A204.1 (cell line): ENCODE data around the gene MAG.

ENCODE experiments used
- FAIRE-seq: peaks from 2 replicates; lab custom pipeline; 2012; peaks lifted over from hg19 to GRCh38; lab: Jason Lieb, UNC

Gene MAG, protein sequence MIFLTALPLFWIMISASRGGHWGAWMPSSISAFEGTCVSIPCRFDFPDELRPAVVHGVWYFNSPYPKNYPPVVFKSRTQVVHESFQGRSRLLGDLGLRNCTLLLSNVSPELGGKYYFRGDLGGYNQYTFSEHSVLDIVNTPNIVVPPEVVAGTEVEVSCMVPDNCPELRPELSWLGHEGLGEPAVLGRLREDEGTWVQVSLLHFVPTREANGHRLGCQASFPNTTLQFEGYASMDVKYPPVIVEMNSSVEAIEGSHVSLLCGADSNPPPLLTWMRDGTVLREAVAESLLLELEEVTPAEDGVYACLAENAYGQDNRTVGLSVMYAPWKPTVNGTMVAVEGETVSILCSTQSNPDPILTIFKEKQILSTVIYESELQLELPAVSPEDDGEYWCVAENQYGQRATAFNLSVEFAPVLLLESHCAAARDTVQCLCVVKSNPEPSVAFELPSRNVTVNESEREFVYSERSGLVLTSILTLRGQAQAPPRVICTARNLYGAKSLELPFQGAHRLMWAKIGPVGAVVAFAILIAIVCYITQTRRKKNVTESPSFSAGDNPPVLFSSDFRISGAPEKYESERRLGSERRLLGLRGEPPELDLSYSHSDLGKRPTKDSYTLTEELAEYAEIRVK

DNA sequence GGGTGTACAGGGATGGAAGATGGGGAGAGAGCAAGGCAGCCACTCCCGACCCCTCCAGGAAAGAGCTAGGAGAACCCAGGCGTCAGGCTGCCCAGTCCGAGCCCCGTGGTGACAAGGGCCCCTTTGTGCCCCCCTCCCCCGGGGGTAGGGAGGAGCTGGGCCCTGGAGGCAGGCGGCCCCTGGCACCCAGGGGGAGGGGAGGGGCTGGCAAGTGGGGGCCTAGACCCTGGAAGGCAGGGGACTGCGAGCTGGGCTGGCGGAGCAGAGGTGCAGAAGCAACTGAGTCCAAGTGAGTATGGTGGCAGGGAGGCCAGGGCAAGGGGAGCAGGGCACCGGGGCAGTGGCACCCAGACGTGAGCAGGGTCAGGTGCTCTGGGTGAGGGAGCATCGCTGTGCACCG is at the start of gene MAG:
Gene MAG (plus strand): TSS at position 246 of the 400 bp plus-strand sequence. CDS start 3,248 bp downstream, outside the sequence.
- FAIRE-seq = no peak

DNA sequence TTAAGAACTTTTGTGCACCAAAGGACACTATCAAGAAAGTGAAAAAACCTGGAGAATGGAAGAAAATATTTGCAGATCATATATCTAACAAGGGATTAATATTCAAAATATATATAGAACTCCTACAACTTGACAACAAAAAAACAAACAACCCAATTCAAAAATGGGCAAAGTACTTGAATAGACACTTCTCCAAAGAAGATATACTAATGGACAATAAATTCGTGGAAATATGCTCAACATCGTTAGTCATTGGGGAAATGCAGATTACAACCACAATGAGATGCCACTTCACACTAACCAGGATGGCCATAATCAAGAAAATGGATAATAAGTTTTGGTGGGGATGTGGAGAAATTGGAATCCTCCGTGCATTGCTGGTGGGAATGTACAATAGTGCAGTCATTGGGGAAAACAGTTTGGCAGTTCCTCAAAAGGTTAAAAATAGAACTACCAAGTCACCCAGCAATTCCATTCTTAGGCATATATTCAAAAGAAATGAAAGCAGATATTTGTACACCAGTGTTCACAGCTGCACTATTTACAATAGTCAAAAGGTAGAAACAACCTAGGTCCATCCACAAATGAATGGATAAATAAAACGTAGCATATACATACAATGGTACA is 45.4 kb upstream of the MAG start:
- FAIRE-seq = no peak

DNA sequence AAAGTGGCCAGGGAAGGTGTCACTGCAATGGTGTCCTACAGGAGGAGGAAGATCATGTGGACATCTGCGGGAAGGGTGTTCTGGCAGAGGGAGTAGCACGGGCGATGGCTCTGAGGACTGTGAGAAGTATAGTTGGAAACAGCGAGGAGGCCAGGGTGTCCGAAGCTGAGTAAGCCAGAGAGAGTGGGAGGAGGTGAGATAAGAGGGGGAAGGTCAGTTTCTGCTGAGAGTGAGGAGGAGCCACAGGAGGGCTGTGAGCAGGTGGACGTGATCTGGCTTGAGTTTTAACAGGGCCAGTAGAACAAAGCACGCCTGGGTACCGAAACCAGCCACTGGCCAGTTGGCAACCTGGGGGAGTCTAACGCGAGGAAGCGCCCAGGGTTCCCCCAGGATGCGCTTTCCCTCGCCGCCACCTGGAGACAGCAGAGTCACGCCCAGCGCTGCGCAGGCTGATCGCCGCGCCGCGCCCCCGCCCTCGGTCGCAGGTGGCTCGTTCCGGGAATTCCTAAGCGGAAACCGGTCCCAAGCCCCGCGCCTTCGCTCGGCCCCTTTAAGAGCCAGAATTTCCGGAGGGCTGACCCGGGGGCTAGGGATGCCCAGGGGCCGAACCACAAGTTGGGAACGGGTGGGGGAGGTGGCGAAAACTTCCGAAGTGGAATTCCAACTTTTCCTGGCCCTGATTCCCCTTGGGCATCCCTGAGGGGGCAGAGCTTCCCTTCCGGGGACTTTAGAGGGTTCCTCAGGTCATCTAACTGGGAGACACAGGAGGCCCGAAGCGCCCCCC is 44.2 kb upstream of the MAG start:
- no peak for FAIRE-seq

DNA sequence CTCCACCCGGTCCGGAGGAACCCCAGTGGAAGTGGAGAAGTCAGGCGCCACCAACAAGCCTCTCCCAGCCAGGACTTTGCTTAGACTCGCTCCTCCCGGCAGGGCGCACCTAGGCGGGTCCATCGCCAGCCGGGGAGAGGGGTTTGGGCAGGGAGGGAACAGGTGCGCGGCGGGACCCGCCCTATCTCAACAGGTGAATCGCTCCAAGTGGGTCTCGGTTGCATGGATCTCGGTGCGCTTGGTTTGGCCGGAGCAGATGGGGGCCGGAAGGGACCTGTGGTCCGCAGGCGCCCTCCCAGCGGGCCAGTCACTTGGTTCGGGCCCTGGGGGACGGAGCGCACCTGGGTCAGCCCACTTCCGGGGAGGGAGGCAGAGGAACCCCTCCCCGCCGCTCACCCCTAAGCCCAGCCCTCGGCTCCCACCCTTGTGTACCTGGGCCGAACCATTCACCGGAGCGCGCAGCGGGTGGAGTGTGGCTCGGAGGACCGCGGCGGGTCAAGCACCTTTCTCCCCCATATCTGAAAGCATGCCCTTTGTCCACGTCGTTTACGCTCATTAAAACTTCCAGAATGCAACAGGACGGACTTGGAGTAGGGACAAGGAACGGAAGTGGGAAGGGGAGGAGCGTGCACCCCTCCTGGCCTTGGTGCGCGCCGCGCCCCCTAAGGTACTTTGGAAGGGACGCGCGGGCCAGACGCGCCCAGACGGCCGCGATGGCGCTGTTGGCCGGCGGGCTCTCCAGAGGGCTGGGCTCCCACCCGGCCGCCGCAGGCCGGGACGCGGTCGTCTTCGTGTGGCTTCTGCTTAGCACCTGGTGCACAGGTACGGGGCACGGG is 43.4 kb upstream of the MAG start, which contains the start of gene LSR:
Gene LSR (plus strand): TSS at position 693 of the 836 bp plus-strand sequence. CDS start 21 bp downstream, at position 714.
- FAIRE-seq = no peak

DNA sequence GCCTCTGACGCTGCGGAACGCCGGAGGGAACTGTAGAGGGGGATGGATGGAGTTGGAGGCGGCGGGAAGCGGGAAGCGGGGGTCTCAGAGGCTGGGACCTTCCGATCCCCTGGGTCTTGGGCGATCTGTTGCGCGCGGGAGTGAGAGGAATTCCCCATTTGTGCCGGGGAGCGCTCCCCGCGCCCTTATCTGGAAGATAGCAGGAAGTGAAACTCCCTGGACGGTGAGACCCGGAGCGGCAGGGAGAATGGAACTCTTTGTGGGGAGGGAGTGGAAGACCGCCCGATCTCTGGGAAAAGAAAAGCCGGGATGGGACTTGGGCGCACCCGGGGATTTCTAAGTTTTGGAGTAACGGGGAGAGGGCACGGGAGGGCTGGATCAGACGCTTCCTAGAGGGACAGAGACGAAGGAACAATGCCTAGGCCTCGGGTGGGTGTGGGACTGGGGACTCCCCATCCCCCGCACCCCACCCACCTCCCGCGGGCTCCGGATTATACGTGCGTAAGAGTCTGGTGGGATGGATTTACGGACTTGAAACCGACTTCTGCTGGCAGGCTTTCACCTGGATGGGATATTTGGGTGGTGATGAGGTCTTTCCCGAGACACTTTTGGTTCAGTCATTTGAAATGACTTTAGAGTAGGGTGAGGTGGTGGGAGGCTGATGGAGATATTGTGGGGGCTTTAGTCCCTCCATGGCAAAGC is 42.7 kb upstream of the MAG start:
- no peak for FAIRE-seq

DNA sequence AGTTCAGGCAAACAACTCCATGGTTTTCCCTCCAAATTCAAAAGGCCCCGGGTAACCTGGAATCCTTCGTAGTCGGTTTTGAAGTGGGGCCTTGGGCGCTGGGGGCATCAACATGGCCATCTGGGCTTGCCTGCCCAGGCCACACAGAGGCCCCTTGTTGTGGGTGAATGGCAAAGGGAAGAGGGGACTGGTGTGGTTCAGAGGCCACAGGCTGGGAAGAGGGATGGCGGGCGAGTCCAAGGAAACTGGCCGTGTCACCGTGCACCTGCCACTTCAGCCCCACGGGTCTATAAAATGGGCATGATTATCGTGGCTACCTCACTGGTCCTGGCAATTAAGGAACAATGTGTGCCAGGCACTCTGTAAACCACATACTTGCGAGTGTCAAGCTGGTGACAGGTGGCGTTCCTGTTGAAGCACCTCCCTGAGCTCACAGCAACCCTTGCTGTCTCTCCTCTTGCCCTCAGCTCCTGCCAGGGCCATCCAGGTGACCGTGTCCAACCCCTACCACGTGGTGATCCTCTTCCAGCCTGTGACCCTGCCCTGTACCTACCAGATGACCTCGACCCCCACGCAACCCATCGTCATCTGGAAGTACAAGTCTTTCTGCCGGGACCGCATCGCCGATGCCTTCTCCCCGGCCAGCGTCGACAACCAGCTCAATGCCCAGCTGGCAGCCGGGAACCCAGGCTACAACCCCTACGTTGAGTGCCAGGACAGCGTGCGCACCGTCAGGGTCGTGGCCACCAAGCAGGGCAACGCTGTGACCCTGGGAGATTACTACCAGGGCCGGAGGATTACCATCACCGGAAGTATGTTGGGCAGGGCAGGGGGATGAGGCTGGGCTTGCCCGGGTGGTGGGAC is 41.9 kb upstream of the MAG start:
- no peak for FAIRE-seq

DNA sequence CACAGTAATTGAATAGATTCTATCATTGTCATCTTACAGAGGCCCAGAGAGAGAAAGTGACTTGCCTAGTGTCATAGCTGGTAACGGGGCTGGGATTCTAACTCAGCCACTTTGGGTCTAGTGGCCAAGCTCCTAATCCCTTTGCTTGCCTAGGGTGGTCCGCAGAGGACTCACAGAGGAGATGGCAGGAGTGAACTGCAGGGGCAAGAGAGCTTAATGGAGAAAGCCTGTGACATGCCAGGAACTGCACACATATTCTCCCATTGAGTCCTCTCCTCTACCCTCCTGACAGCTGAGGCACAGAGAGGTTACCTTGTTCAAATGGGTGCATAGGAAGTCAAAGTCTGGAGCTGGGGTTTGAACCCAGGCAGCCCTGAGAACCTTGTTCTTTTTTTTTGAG is 40.5 kb upstream of the MAG start:
- FAIRE-seq = no peak

DNA sequence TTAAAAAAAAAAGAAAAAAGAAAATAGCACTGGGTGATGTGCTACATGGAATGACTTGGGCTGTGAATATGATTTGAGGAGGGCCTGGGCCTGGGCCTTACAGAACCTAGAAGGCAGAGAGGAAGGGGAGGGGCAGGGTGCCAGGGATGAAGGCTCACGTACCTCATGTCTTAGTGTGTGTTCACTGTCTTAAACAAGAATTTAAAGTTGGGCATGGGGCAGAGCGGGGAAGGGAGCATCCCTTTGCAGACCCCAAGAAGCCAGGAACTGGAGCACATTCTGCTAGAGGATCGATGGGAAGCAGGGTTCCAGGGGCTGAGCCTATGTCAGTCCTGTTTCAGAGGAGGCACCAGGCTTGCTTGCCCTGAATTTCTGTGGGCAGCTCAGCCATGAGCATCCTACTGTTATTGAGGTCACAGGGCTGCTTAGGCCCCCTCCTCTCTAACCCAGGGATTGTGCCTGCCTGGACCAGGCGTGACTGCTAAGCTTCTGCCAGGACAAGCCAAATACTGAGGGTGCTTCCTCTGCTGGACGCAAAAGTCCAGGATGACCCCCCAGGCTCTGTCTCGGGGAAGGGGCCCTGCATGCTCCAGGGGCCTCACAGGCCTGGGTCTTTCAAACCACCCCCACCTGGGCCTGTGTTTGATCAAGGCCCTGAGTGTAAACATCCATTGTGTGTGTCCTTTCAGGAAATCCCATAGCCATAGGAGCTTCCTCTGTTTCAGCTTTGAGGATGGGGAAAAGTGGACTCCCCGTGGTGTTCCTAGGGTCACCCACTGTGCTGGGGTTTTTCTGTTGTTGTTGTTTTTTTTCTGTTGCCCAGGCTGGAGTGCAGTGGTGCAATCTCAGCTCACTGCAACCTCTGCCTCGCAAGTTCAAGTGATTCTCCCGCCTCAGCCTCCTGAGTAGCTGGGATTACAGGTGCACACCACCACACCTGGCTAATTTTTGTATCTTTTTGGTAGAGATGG is 38.4 kb upstream of the MAG start:
- FAIRE-seq = no peak

DNA sequence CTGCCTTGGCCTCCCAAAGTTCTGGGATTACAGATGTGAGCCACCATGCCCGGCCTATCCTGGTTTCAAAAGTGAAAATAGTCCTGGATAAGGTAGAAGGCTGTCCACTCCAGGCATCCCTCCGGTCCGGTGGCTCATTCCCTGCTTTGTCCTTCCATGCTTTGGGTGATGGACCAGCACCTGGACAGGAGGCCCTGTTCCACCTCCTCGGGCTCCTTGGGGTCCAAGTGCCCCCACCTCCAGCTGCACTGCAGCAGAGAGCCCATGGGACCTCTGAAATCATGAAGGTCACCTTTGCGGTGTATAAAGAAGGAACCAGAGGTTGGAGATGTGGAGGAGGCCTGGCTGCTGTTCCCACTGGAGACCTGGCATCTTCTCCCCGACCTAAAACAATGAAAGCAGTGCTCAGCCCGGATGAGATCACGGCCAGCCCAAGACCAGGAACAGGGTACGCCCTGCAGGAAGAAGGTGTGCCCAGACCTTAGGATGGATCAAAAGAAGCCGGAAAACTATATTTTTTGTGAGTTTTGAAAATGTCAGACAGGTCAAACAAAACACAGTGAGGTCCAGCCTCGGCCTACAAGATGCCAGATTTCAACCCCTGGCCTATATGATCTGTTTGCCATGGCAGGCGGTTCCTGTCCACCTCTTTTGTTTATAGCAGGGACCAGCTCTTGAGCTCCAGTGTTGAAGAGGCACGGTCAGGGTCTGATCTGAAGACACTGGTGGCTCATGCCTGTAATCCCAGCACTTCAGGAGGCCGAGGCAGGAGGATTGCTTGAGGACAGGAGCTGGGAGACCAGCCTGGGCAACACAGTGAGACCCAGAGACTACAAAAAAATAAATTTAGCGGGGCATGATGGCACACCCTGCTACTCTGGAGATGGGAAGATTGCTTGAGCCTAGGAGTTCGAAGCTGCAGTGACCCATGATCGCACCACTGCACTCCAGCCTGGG is 37.3 kb upstream of the MAG start:
- no peak for FAIRE-seq

DNA sequence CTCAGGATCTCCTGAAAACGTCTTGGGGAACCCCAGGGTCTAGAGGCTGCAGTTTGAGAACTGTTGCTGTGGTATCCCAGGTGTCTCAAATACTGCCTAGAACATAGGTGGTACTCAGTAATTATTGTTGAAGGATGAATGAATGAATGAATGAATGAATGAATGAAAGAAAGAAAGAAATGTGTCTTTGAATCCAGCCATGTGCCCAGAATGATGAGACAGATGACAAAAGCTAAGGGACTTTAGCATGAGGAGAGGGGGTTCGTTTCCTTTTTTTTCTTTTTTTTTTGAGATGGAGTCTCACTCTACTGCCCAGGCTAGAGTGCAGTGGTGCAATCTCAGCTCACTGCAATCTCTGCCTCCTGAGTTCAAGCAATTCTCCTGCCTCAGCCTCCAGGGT is 35.4 kb upstream of the MAG start:
- FAIRE-seq = no peak

DNA sequence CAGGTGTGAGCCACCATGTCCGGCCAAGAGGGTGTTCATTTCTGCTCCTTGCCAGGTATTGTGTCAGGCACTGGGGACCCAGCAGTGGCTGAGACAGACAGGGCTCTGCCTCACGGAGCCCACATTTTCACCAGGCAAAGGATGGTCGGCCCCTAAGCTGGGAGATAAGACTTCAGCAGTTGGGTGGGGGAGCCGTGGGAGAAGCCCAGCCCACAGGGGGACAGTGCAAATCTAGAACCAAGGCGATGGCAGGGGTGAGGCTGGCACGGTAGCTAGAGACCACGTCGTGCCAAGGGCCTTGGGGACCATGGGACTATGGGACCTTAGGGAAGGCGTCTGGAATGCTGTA is 34.9 kb upstream of the MAG start:
- FAIRE-seq = no peak

DNA sequence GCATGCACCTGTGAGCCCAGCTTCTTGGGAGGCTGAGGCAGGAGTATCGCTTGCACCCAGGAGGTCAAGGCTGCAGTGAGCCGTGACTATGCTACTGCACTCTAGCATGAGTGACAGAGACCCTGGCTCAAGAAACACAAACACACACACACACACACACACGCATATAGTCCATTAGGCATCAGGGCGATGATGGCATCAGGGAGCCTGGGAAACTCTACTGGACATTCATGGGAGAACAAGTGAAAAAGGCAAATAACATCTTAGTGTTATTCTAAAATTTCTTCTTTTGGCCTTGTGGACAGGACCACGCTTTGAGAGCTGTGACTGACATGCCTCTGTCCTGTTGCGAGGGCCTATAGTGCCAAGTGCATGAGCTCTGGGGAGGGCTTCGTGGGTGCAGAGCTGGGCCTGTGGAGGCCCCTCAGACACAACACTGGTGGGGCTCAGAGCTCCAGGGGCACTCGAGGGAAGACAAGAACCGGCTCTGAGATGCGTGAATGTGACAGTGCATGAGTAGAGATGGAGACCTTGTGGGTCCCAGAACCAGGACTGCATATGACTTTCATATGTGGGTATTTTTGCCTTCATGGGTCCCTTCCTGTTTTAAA is 31.2 kb upstream of the MAG start:
- no peak for FAIRE-seq

DNA sequence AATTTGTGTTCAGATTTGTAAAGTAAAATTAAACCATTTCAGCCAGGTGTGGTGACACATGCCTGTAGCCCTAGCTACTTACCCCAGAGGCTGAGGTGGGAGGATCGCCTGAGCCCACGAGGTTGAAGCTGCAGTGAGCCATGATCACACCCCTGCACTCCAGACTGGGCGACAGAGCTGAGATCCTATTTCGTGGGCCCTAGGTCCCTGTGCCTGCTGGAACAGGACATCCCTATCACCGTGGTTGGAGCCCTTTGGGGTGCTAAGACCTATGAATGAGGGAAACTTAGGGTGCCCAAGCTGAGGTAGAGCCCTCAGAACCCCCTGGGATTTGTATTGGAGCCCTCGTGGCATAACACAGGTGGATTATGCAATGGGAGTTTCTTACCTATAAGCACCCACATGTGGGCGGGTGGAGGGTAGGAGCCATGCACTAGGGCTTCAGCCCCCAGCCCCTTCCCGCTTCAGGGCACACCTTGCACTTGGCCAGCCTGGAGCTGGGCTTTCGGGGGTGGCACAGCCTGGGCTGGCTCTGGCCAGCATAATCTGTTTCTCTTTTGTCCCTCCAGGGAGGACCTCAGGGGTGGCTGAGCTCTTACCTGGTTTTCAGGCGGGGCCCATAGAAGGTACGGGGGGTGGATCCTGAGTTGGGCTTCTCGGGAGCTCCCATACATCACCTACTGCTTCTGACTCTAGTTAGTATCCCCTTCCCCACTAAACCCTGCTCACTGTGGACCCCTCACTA is 30.4 kb upstream of the MAG start:
- FAIRE-seq = no peak

DNA sequence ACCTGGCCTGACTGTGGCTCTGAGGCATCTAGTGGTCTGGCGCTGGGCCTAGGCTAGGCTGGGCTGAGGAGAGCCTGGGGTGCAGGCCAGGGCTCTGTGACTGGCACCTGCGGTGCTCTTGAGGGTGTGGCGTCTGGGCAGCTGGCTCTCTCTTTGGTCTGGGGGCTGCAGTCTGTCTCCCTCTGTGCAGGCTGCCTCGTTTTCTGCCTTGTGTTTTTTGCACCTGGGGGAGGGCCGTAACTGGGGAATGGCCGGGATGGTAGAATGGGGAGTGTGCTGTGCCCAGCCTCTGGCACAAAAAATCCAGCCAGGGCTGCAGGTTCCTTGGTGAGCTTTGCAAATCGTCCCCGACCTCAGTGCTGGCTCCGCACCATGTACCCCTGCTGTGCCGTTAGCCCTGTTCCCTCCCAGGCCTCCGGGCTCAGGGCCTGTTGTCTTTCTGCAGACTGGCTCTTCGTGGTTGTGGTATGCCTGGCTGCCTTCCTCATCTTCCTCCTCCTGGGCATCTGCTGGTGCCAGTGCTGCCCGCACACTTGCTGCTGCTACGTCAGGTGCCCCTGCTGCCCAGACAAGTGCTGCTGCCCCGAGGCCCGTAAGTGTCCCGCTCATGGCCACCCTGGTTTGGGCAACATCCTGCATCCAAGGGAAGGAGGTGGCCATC is 29.7 kb upstream of the MAG start:
- FAIRE-seq = no peak

DNA sequence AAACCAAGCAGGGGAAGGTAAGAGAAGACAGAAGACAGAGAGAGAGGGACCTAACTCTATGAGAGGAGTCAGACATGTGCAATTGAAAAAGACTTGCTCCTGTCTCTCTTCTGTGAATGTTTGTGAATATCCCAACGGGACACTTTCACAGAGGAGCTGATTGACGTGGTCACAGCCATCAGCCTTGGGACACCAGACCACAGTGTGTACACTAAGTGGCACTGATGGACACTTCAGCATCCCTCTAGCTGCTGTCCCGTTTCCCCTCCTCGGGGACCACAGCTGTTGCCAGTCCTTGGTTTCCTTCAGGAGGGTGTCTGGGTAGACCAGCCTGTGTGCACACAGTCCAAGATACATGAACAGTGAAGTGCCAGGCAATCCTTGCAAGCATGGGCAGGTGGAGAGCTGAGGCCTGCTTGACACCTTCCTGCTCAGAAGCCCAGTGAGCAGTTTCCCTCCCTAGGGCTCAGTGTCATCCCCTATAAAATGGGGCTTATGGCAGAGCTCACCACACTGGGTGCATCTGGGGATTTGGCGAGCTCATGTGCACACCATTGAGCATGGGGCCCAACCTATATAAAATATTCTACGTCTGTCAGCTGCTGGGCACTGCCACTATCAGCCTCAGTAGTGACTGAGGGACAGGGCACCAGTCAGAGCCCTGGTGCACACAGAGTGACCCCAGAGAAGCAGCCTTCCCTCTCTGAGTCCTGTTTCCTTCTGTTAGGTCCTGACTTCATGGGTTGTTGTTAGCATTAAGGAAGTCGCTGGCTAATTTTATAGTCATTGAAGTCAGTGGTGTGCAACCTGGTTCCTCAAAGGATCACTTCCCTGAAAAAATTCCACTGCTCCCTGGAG is 27.5 kb upstream of the MAG start:
- FAIRE-seq = no peak
